MM.1S (cell line): ENCODE measurements around the gene IRS2.

Source experiments
- DNase-seq: peaks from one replicate; pipeline ENCODE4 v3.0.0-alpha.2; 2015
- H2AFZ ChIP-seq: fragments of 300-600 bp; sonication (generic); 2 replicates; pipeline ENCODE4 v1.6.0; 2016; ENCODE audit warnings: antibody characterized with exemption, low read length
- H3F3A ChIP-seq: fragments of 300-600 bp; sonication (generic); 2 replicates; pipeline ENCODE4 v1.6.1; 2016; ENCODE audit warnings: mild to moderate bottlenecking, antibody characterized with exemption, low read length, moderate library complexity, mixed read lengths; ENCODE audit not compliant: insufficient read depth
- H3K27ac ChIP-seq: fragments of 300-600 bp; sonication (generic); 2 replicates; pipeline ENCODE4 v1.5.1; 2016; ENCODE audit warnings: mild to moderate bottlenecking, low read length
- H3K27me3 ChIP-seq: fragments of 300-600 bp; sonication (generic); replicated peaks from 2 replicates; pipeline ENCODE4 v1.6.0; 2016; ENCODE audit warnings: low read length; ENCODE audit not compliant: insufficient read depth
- H3K36me3 ChIP-seq: fragments of 300-600 bp; sonication (generic); replicated peaks from 2 replicates; pipeline ENCODE4 v1.6.1; 2016; ENCODE audit warnings: mild to moderate bottlenecking, low read length, mixed read lengths; ENCODE audit not compliant: insufficient read depth
- H3K4me1 ChIP-seq: fragments of 300-600 bp; sonication (generic); 2 replicates; pipeline ENCODE4 v1.6.1; 2016; ENCODE audit warnings: low read length, mixed read lengths
- H3K4me2 ChIP-seq: fragments of 300-600 bp; sonication (generic); 2 replicates; pipeline ENCODE4 v1.6.0; 2016; ENCODE audit warnings: low read depth, low read length
- H3K4me3 ChIP-seq: fragments of 300-600 bp; sonication (generic); 2 replicates; pipeline ENCODE4 v1.5.1; 2016; ENCODE audit warnings: low read length, mixed read lengths
- H3K79me2 ChIP-seq: fragments of 300-600 bp; sonication (generic); 2 replicates; pipeline ENCODE4 v1.6.1; 2016; ENCODE audit warnings: mixed run types, low read length, mixed read lengths
- H3K9ac ChIP-seq: fragments of 300-600 bp; sonication (generic); 2 replicates; pipeline ENCODE4 v1.6.1; 2016; ENCODE audit warnings: low read length, mixed read lengths
- H3K9me2 ChIP-seq: fragments of 300-600 bp; sonication (generic); replicated peaks from 2 replicates; pipeline ENCODE4 v1.6.1; 2016; ENCODE audit warnings: mild to moderate bottlenecking, low read length, mixed read lengths; ENCODE audit not compliant: insufficient read depth
- H3K9me3 ChIP-seq: fragments of 300-600 bp; sonication (generic); replicated peaks from 2 replicates; pipeline ENCODE4 v1.6.1; 2016; ENCODE audit warnings: mild to moderate bottlenecking, low read length, mixed read lengths; ENCODE audit not compliant: insufficient read depth
- H4K20me1 ChIP-seq: fragments of 300-600 bp; sonication (generic); 2 replicates; pipeline ENCODE4 v1.6.1; 2016; ENCODE audit warnings: mild to moderate bottlenecking, low read length, moderate library complexity, mixed read lengths; ENCODE audit not compliant: insufficient read depth
- EZH2 ChIP-seq: fragments of 300-600 bp; sonication (generic); optimal IDR thresholded peaks from 2 replicates; pipeline ENCODE3; 2017; ENCODE audit warnings: low read depth, mild to moderate bottlenecking, antibody characterized with exemption, low read length, mixed read lengths
- EZH2phosphoT487 ChIP-seq: fragments of 300-600 bp; sonication (generic); IDR thresholded peaks from 2 replicates; pipeline ENCODE4 v1.6.1; 2018; ENCODE audit warnings: antibody characterized with exemption, low read length
- TF ChIP-seq, protein P1 (sequence below): fragments of 300-600 bp; sonication (generic); IDR thresholded peaks from 2 replicates; pipeline ENCODE4 v1.5.1; 2016; ENCODE audit warnings: antibody characterized with exemption, low read length, mixed read lengths

IRS2 gene

GRCh38 chr13:109707742-109708617 lies 78.4 kb downstream of the IRS2 start:
- no peaks in the 10 kb centered on the region for H3K36me3 ChIP-seq
- no peaks in the 10 kb centered on the region for H3K79me2 ChIP-seq
- H3K27ac ChIP-seq = no peak overlapping the region
- H3F3A ChIP-seq = no peaks in the 10 kb centered on the region
- H2AFZ ChIP-seq = no peak overlapping the region
- DNase-seq = no peak
- no peaks in the 10 kb centered on the region for H3K27me3 ChIP-seq
- H3K9me3 ChIP-seq = no peaks in the 10 kb centered on the region
- H3K9ac ChIP-seq = no peak overlapping the region
- H3K9me2 ChIP-seq = no peaks in the 10 kb centered on the region
- H4K20me1 ChIP-seq = no peaks in the 10 kb centered on the region
- H3K4me2 ChIP-seq = no peak overlapping the region
- no peaks in the 10 kb centered on the region for H3K4me1 ChIP-seq
- H3K4me3 ChIP-seq = no peak overlapping the region
- no peak for TF ChIP-seq EZH2
- TF ChIP-seq, protein P1, sequence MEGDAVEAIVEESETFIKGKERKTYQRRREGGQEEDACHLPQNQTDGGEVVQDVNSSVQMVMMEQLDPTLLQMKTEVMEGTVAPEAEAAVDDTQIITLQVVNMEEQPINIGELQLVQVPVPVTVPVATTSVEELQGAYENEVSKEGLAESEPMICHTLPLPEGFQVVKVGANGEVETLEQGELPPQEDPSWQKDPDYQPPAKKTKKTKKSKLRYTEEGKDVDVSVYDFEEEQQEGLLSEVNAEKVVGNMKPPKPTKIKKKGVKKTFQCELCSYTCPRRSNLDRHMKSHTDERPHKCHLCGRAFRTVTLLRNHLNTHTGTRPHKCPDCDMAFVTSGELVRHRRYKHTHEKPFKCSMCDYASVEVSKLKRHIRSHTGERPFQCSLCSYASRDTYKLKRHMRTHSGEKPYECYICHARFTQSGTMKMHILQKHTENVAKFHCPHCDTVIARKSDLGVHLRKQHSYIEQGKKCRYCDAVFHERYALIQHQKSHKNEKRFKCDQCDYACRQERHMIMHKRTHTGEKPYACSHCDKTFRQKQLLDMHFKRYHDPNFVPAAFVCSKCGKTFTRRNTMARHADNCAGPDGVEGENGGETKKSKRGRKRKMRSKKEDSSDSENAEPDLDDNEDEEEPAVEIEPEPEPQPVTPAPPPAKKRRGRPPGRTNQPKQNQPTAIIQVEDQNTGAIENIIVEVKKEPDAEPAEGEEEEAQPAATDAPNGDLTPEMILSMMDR = no peak
- TF ChIP-seq EZH2phosphoT487 = no peak

GRCh38 chr13:109707044-109707741 lies 79.2 kb downstream of the IRS2 start:
- DNase-seq = no peak

DNA sequence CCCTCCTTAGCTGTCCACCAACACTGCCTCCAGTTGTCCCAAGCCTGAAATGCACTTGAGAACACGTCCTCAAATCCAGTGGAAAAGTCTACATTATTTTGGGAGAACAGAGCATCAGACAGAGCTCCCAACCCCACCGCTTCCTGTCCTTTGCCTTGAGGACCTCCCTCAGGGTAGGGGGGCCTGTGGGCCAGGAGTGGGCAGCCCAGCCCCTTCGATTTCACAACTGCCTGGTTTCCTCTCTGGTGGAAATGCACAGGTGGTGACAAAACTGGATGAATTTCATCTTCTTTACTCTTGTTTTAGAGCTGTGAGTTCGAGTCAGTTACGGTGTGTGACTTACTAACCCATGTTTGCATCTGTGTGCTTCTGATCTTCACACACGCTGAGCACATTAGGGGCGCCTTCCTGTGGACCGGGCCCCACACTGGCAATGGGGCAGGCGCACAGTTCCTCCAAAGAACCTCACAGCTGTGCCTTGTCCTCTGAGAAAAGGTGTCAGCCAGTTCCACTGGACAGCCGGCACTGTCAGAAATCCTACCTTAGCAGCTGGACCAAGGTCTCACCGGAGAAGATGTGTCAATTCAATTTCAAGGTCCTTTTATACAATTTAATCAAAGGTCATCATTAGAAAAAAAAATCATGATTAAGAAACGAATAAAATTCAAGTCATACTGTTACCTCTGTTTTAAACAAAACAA lies 80.2 kb downstream of the IRS2 start:
- Histone ChIP-seq H2AFZ (no peak overlapping the region), H3K36me3 (no peaks in the 10 kb centered on the region), H4K20me1 (no peaks in the 10 kb centered on the region), H3K4me2 (no peak overlapping the region), H3K4me1 (no peaks in the 10 kb centered on the region), H3K27ac (no peak overlapping the region), H3K4me3 (no peak overlapping the region), H3K9me2 (no peaks in the 10 kb centered on the region), H3K27me3 (no peaks in the 10 kb centered on the region), H3K9ac (no peak overlapping the region), H3K9me3 (no peaks in the 10 kb centered on the region), H3K79me2 (no peaks in the 10 kb centered on the region), H3F3A (no peaks in the 10 kb centered on the region)
- TF ChIP-seq, protein P1 = no peak
- no peak for TF ChIP-seq EZH2
- TF ChIP-seq EZH2phosphoT487 = no peak
- DNase-seq = no peak

More at GRCh38 chr13:109707044-109707741, 79.2 kb downstream of the IRS2 start:
- Histone ChIP-seq H2AFZ (no peak overlapping the region), H3K4me1 (no peaks in the 10 kb centered on the region), H3K9ac (no peak overlapping the region), H3K4me3 (no peak overlapping the region), H3K27me3 (no peaks in the 10 kb centered on the region), H3K9me2 (no peaks in the 10 kb centered on the region), H3K27ac (no peak overlapping the region), H3K4me2 (no peak overlapping the region), H3K79me2 (no peaks in the 10 kb centered on the region), H3K9me3 (no peaks in the 10 kb centered on the region), H3F3A (no peaks in the 10 kb centered on the region), H3K36me3 (no peaks in the 10 kb centered on the region), H4K20me1 (no peaks in the 10 kb centered on the region)
- no peak for TF ChIP-seq EZH2phosphoT487
- no peak for TF ChIP-seq EZH2
- TF ChIP-seq, protein P1 = no peak
